Neural cell (in vitro differentiated cells): ENCODE data around the gene SMARCD1.

Experiments
- CTCF ChIP-seq: fragments of 450-650 bp; IDR thresholded peaks from 2 replicates; pipeline ENCODE4 v1.5.1; 2014; ENCODE audit warnings: antibody characterized with exemption, mild to moderate bottlenecking, moderate library complexity; ENCODE audit not compliant: poor library complexity, severe bottlenecking
- EP300 ChIP-seq: fragments of 450-650 bp; conservative IDR thresholded peaks from 2 replicates; pipeline ENCODE4 v1.6.1; 2014; ENCODE audit warnings: antibody characterized with exemption, mild to moderate bottlenecking, moderate library complexity; ENCODE audit not compliant: poor library complexity, severe bottlenecking
- EZH2 ChIP-seq: fragments of 200-600, 300-800 bp; shearing (Covaris generic), sonication (generic); IDR thresholded peaks from 2 replicates; pipeline ENCODE4 v1.6.1; 2014; ENCODE audit warnings: antibody characterized with exemption, low read length, borderline replicate concordance, mild to moderate bottlenecking; ENCODE audit not compliant: insufficient read depth, poor library complexity, severe bottlenecking
- POLR2AphosphoS5 ChIP-seq: IDR thresholded peaks from 2 replicates; pipeline ENCODE4 v1.6.1; 2012
- TAF1 ChIP-seq: IDR thresholded peaks from 2 replicates; pipeline ENCODE4 v1.6.1; 2012; ENCODE audit warnings: low read depth

DNA sequence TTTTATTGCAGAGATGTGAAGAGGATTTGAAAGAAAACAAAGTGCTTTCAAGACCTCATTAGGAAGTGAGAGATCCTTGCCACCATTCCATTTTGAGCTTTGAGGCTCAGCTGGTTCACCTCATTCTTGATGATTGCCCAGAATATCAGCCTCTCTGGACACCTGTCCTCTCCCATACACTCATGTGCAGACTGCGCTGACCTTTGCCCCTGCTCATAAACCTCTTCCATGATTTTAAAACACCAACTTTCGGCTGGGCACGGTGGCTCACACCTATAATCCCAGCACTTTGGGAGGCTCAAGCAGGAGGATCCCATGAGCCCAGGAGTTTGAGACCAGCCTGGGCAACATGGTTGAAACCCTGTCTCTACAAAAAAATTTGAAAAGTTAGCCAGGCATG lies 35.8 kb downstream of the SMARCD1 start:
- TF ChIP-seq CTCF (no peak), EP300 (no peak), TAF1 (no peak), POLR2AphosphoS5 (no peak), EZH2 (no peak)
